ENCODE measurements around the gene ALKBH5. TPM values are rescaled to one million over a fixed set of nuclear protein-coding genes. Genes with fewer than 3 reads are reported as not detected.
A peak's percentile ranks its signal among the peaks of the same experiment; 100 is the strongest.

ALKBH5 gene
- total and polyA plus RNA-seq, 9 of the 15 experiments (the other 6 are each of a cell fraction or from before 2014, with no cell fraction given): 11.4 to 70.0 (median 47.4) TPM

GRCh38 chr17:18158022-18158600 lies 25.5 kb upstream of the ALKBH5 start (continued):
- TF ChIP-seq, protein P1, sequence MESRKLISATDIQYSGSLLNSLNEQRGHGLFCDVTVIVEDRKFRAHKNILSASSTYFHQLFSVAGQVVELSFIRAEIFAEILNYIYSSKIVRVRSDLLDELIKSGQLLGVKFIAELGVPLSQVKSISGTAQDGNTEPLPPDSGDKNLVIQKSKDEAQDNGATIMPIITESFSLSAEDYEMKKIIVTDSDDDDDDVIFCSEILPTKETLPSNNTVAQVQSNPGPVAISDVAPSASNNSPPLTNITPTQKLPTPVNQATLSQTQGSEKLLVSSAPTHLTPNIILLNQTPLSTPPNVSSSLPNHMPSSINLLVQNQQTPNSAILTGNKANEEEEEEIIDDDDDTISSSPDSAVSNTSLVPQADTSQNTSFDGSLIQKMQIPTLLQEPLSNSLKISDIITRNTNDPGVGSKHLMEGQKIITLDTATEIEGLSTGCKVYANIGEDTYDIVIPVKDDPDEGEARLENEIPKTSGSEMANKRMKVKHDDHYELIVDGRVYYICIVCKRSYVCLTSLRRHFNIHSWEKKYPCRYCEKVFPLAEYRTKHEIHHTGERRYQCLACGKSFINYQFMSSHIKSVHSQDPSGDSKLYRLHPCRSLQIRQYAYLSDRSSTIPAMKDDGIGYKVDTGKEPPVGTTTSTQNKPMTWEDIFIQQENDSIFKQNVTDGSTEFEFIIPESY (CRISPR knock-in tag; IDR thresholded peaks at IDR 0.05): no peak
- TF ChIP-seq TBL1XR1 (IDR thresholded peaks at IDR 0.05; ENCODE audit: low read length in 2 of 2) (no peak), ELK1 (CRISPR knock-in tag; IDR thresholded peaks at IDR 0.05) (no peak), EGR1 (conservative IDR thresholded peaks at IDR 0.05) (peak; percentile 96), SMAD4 (CRISPR knock-in tag; conservative IDR thresholded peaks at IDR 0.05) (no peak), ZNF347 (CRISPR knock-in tag; IDR thresholded peaks at IDR 0.05; ENCODE audit: low read depth) (no peak), MNT (conservative IDR thresholded peaks at IDR 0.05) (no peak), PRDM10 (IDR thresholded peaks at IDR 0.05; ENCODE audit: partially characterized antibody) (peak; percentile 30), SMARCC2 (IDR thresholded peaks at IDR 0.05; ENCODE audit: low read depth) (no peak), EP300 (IDR thresholded peaks at IDR 0.05; ENCODE audit: low read length) (no peak), SMAD3 (CRISPR knock-in tag; conservative IDR thresholded peaks at IDR 0.05) (no peak), SRF (CRISPR knock-in tag; IDR thresholded peaks at IDR 0.05) (no peak), YY1 (IDR thresholded peaks at IDR 0.05; ENCODE audit: borderline replicate concordance in 1 of 3, control insufficient read depth in 1 of 3, extremely low read depth in 1 of 3, insufficient read depth in 3 of 3, insufficient read length in 1 of 3, insufficient replicate concordance in 2 of 3, low read depth in 1 of 3, low read length in 2 of 3) (no peak), KAT8 (IDR thresholded peaks at IDR 0.05; ENCODE audit: low read depth) (no peak), DACH1 (IDR thresholded peaks at IDR 0.05; ENCODE audit: partially characterized antibody) (peak; percentile 76), NR3C1 (CRISPR knock-in tag; IDR thresholded peaks at IDR 0.05) (no peak), ZNF586 (CRISPR knock-in tag; conservative IDR thresholded peaks at IDR 0.05) (no peak), ZBTB7A (IDR thresholded peaks at IDR 0.05; ENCODE audit: borderline replicate concordance, control insufficient read depth, low read depth, low read length) (peak; percentile 27; the same call in 1 of the 2 replicates)
